ENCODE results near the gene SKI. TPM values are rescaled to one million over a fixed set of nuclear protein-coding genes. Genes with fewer than 3 reads are reported as not detected.
A peak's percentile ranks its signal among the peaks of the same experiment; 100 is the strongest.

Gene SKI
- total and polyA plus RNA-seq, 7 donors = 7.7 to 32.1 (median 21.4) TPM

- ATAC-seq = no peak
- Histone ChIP-seq H3K9me3 (no peaks in the 10 kb centered on the region), H3K4me1 (no peaks in the 10 kb centered on the region), H3K36me3 (ENCODE audit: insufficient read depth in 1 of 2, low read depth in 1 of 2) (no peaks in the 10 kb centered on the region), H3K4me3 (no peak overlapping the region), H3K27me3 (ENCODE audit: insufficient read depth in 3 of 3, low read length in 2 of 3) (no peaks in the 10 kb centered on the region), H3K27ac (no peak overlapping the region)
- peak; percentile 6 to 45 for DNase-seq
- WGBS, 3 donors = 57 to 65% (median 58%) methylated on average over 38 to 39 of the region's 39 CpGs
- intact Hi-C loops (cut with DNase I) = no loop called here
- TF ChIP-seq CTCF (IDR thresholded peaks at IDR 0.05) = no peak
These were observed 115.2 kb downstream of the SKI start for GRCh38 chr1:2343023-2343935.

GRCh38 chr1:2344121-2344681 lies 116.1 kb downstream of the SKI start:
- TF ChIP-seq CTCF (IDR thresholded peaks at IDR 0.05) = no peak
- WGBS, 3 donors = 80 to 92% (median 89%) methylated on average over 22 to 24 of the region's 24 CpGs

GRCh38 chr1:2344744-2345296 lies 116.7 kb downstream of the SKI start:
- Histone ChIP-seq H3K27me3 (ENCODE audit: insufficient read depth in 3 of 3, low read length in 2 of 3) (no peaks in the 10 kb centered on the region), H3K27ac (no peak overlapping the region), H3K36me3 (ENCODE audit: insufficient read depth in 1 of 2, low read depth in 1 of 2) (no peaks in the 10 kb centered on the region), H3K4me1 (no peaks in the 10 kb centered on the region), H3K9me3 (no peaks in the 10 kb centered on the region), H3K4me3 (no peak overlapping the region)
- DNase-seq (peak in 1 of 2 donors; percentile 39), ATAC-seq (peak in 1 of 4 donors; percentile 36)
- no peak for TF ChIP-seq CTCF (IDR thresholded peaks at IDR 0.05)
- intact Hi-C loops (cut with DNase I) = no loop called here
- 83 to 93% (median 89%) methylated on average over 29 of the region's 29 CpGs for WGBS, 3 donors

More at GRCh38 chr1:2344121-2344681, 116.1 kb downstream of the SKI start:
- no peak overlapping the region for H3K27ac ChIP-seq
- H3K36me3 ChIP-seq (ENCODE audit: insufficient read depth in 1 of 2, low read depth in 1 of 2) = no peaks in the 10 kb centered on the region
- H3K27me3 ChIP-seq (ENCODE audit: insufficient read depth in 3 of 3, low read length in 2 of 3) = no peaks in the 10 kb centered on the region
- ATAC-seq (no peak), DNase-seq (peak in 1 of 2 donors; percentile 43)
- no peaks in the 10 kb centered on the region for H3K4me1 ChIP-seq
- no peak overlapping the region for H3K4me3 ChIP-seq
- no peaks in the 10 kb centered on the region for H3K9me3 ChIP-seq
- intact Hi-C loops (cut with DNase I) = no loop called here

- WGBS, 3 donors = 82 to 93% (median 90%) methylated on average over 24 of the region's 24 CpGs
- ATAC-seq (no peak), DNase-seq (peak in 1 of 2 donors; percentile 39)
- no peak for TF ChIP-seq CTCF (IDR thresholded peaks at IDR 0.05)
- Histone ChIP-seq H3K4me3 (no peak overlapping the region), H3K27me3 (ENCODE audit: insufficient read depth in 3 of 3, low read length in 2 of 3) (no peaks in the 10 kb centered on the region), H3K4me1 (no peaks in the 10 kb centered on the region), H3K9me3 (no peaks in the 10 kb centered on the region), H3K27ac (no peak overlapping the region), H3K36me3 (ENCODE audit: insufficient read depth in 1 of 2, low read depth in 1 of 2) (no peaks in the 10 kb centered on the region)
- intact Hi-C loops (cut with DNase I) = no loop called here
These were observed 117.4 kb downstream of the SKI start for GRCh38 chr1:2345297-2346075.
